ENCODE measurements around the gene DCAF7. TPM values are rescaled to one million over a fixed set of nuclear protein-coding genes. Genes with fewer than 3 reads are reported as not detected.

DCAF7 gene
- total RNA-seq, 2 experiments from 2014 or later: 11.3 to 11.9 TPM

DNA sequence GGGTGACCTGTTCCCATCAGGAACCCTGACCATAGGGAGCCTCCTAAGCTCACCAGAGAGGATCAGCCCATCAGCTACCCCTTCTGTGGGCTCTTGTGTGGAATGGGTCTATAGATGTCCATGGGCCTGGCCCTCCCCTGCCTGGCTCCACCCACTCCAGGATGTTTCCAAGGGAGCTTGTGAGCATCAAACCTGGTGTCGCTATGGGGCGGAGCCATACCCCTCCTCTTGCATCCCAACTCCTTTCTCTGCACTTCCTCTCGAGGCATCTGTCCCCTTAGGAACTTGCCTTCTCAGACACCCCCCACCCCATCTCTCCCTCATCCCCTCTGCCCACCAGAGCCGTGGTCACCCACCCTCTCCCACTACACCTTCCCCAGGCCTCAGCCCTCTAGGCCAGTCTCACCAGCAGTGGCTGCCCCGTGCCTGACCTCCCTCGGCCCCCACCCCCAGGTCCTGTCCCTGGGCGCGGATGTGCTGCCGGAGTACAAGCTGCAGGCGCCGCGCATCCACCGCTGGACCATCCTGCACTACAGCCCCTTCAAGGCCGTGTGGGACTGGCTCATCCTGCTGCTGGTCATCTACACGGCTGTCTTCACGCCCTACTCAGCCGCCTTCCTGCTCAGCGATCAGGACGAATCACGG, 16.7 kb upstream of the DCAF7 start:
- Histone ChIP-seq H3K27me3 (ENCODE audit: control insufficient read depth in 1 of 2, insufficient read depth in 2 of 2, low read length in 2 of 2) (peaks cover 9 to 12% of the 10 kb centered on the region in 2 experiments), H3K4me1 (ENCODE audit: insufficient read depth, low read length) (peaks cover 8% of the 10 kb centered on the region), H3K4me3 (ENCODE audit: low read length) (no peak overlapping the region), H3K36me3 (ENCODE audit: insufficient read depth, low read length) (no peaks in the 10 kb centered on the region), H3K9me3 (ENCODE audit: control insufficient read depth in 1 of 2, insufficient read depth in 1 of 2, low read length in 2 of 2) (no peaks in the 10 kb centered on the region), H3K27ac (ENCODE audit: low read depth in 1 of 2, low read length in 2 of 2) (no peak overlapping the region)
- no peak for ATAC-seq (ENCODE audit: poor library complexity)
- no peak for DNase-seq
- CTCF ChIA-PET: no interaction called here
- H3K36me3 Mint-ChIP-seq (ENCODE audit: low read depth): no peaks in the 10 kb centered on the region
- H3K4me3 Mint-ChIP-seq: no peak overlapping the region
- intact Hi-C loops (cut with DNase I, micrococcal nuclease): no loop called here
- TF ChIP-seq, protein P1, sequence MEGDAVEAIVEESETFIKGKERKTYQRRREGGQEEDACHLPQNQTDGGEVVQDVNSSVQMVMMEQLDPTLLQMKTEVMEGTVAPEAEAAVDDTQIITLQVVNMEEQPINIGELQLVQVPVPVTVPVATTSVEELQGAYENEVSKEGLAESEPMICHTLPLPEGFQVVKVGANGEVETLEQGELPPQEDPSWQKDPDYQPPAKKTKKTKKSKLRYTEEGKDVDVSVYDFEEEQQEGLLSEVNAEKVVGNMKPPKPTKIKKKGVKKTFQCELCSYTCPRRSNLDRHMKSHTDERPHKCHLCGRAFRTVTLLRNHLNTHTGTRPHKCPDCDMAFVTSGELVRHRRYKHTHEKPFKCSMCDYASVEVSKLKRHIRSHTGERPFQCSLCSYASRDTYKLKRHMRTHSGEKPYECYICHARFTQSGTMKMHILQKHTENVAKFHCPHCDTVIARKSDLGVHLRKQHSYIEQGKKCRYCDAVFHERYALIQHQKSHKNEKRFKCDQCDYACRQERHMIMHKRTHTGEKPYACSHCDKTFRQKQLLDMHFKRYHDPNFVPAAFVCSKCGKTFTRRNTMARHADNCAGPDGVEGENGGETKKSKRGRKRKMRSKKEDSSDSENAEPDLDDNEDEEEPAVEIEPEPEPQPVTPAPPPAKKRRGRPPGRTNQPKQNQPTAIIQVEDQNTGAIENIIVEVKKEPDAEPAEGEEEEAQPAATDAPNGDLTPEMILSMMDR (IDR thresholded peaks at IDR 0.05): no peak
- peaks cover 9% of the 10 kb centered on the region for H3K27me3 Mint-ChIP-seq
- no peak overlapping the region for H3K27ac Mint-ChIP-seq
- POLR2A ChIA-PET: no interaction called here
- H3K4me1 Mint-ChIP-seq (ENCODE audit: low read depth): peaks cover 3% of the 10 kb centered on the region
- H3K9me3 Mint-ChIP-seq: no peaks in the 10 kb centered on the region

- intact Hi-C loops (cut with DNase I, micrococcal nuclease): no loop called here
- no peaks in the 10 kb centered on the region for H3K9me3 ChIP-seq (ENCODE audit: control insufficient read depth in 1 of 2, insufficient read depth in 1 of 2, low read length in 2 of 2)
Observed at GRCh38 chr17:63534078-63534570, 16.2 kb upstream of the DCAF7 start.

GRCh38 chr17:63534816-63535455, 15.3 kb upstream of the DCAF7 start:
- peaks cover 23% of the 10 kb centered on the region for H3K27me3 Mint-ChIP-seq
- POLR2A ChIA-PET: no interaction called here
- H3K9me3 Mint-ChIP-seq: no peaks in the 10 kb centered on the region
- no peak for DNase-seq
- Histone ChIP-seq H3K27ac (ENCODE audit: low read depth in 1 of 2, low read length in 2 of 2) (no peak overlapping the region), H3K36me3 (ENCODE audit: insufficient read depth, low read length) (no peaks in the 10 kb centered on the region), H3K27me3 (ENCODE audit: control insufficient read depth in 1 of 2, insufficient read depth in 2 of 2, low read length in 2 of 2) (peaks cover 18 to 22% of the 10 kb centered on the region in 2 experiments), H3K4me1 (ENCODE audit: insufficient read depth, low read length) (peaks cover 9% of the 10 kb centered on the region), H3K4me3 (ENCODE audit: low read length) (no peak overlapping the region), H3K9me3 (ENCODE audit: control insufficient read depth in 1 of 2, insufficient read depth in 1 of 2, low read length in 2 of 2) (no peaks in the 10 kb centered on the region)
- intact Hi-C loops (cut with DNase I, micrococcal nuclease): no loop called here
- CTCF ChIA-PET: no interaction called here
- no peaks in the 10 kb centered on the region for H3K36me3 Mint-ChIP-seq (ENCODE audit: low read depth)
- no peak overlapping the region for H3K4me3 Mint-ChIP-seq
- ATAC-seq (ENCODE audit: poor library complexity): no peak
- TF ChIP-seq, protein P1 (IDR thresholded peaks at IDR 0.05): no peak
- no peak overlapping the region for H3K27ac Mint-ChIP-seq
- peaks cover 4% of the 10 kb centered on the region for H3K4me1 Mint-ChIP-seq (ENCODE audit: low read depth)

More at GRCh38 chr17:63534078-63534570, 16.2 kb upstream of the DCAF7 start:
- no peak for DNase-seq
- TF ChIP-seq, protein P1 (IDR thresholded peaks at IDR 0.05): no peak
- no peak overlapping the region for H3K4me3 ChIP-seq (ENCODE audit: low read length)
- ChIA-PET CTCF (no interaction called here), POLR2A (no interaction called here)
- H3K27ac ChIP-seq (ENCODE audit: low read depth in 1 of 2, low read length in 2 of 2): no peak overlapping the region
- H3K4me1 Mint-ChIP-seq (ENCODE audit: low read depth): peaks cover 4% of the 10 kb centered on the region
- H3K27me3 ChIP-seq (ENCODE audit: control insufficient read depth in 1 of 2, insufficient read depth in 2 of 2, low read length in 2 of 2): peaks cover 15 to 17% of the 10 kb centered on the region in 2 experiments
- H3K4me1 ChIP-seq (ENCODE audit: insufficient read depth, low read length): peaks cover 9% of the 10 kb centered on the region
- no peak overlapping the region for H3K4me3 Mint-ChIP-seq
- H3K27ac Mint-ChIP-seq: no peak overlapping the region
- H3K27me3 Mint-ChIP-seq: peaks cover 15% of the 10 kb centered on the region
- no peaks in the 10 kb centered on the region for H3K36me3 ChIP-seq (ENCODE audit: insufficient read depth, low read length)
- H3K36me3 Mint-ChIP-seq (ENCODE audit: low read depth): no peaks in the 10 kb centered on the region
- H3K9me3 Mint-ChIP-seq: no peaks in the 10 kb centered on the region
- no peak for ATAC-seq (ENCODE audit: poor library complexity)
